Neural cell (in vitro differentiated cells): Measurements from ENCODE around the gene C11orf21.

Experiments used
- EZH2 ChIP-seq: fragments of 200-600, 300-800 bp; shearing (Covaris generic), sonication (generic); IDR thresholded peaks from 2 replicates; pipeline ENCODE4 v1.6.1; 2014; ENCODE audit warnings: antibody characterized with exemption, low read length, borderline replicate concordance, mild to moderate bottlenecking; ENCODE audit not compliant: insufficient read depth, poor library complexity, severe bottlenecking
- RAD21 ChIP-seq: fragments of 450-650 bp; conservative IDR thresholded peaks from 2 replicates; pipeline ENCODE4 v1.6.1; 2014; ENCODE audit warnings: antibody characterized with exemption, mild to moderate bottlenecking, moderate library complexity
- REST ChIP-seq: IDR thresholded peaks from 2 replicates; pipeline ENCODE4 v1.6.1; 2012; ENCODE audit warnings: borderline replicate concordance
- TF ChIP-seq, protein P1 (sequence below): fragments of 450-650 bp; IDR thresholded peaks from 2 replicates; pipeline ENCODE4 v1.5.1; 2014; ENCODE audit warnings: antibody characterized with exemption, mild to moderate bottlenecking, moderate library complexity; ENCODE audit not compliant: poor library complexity, severe bottlenecking

- TF ChIP-seq EZH2, result no peak
- TF ChIP-seq, protein P1, sequence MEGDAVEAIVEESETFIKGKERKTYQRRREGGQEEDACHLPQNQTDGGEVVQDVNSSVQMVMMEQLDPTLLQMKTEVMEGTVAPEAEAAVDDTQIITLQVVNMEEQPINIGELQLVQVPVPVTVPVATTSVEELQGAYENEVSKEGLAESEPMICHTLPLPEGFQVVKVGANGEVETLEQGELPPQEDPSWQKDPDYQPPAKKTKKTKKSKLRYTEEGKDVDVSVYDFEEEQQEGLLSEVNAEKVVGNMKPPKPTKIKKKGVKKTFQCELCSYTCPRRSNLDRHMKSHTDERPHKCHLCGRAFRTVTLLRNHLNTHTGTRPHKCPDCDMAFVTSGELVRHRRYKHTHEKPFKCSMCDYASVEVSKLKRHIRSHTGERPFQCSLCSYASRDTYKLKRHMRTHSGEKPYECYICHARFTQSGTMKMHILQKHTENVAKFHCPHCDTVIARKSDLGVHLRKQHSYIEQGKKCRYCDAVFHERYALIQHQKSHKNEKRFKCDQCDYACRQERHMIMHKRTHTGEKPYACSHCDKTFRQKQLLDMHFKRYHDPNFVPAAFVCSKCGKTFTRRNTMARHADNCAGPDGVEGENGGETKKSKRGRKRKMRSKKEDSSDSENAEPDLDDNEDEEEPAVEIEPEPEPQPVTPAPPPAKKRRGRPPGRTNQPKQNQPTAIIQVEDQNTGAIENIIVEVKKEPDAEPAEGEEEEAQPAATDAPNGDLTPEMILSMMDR, result no peak
- TF ChIP-seq RAD21, result no peak
- TF ChIP-seq REST, result no peak
These were observed 40.8 kb upstream of the C11orf21 start for GRCh38 chr11:2342557-2342956.
